ENCODE results near the gene VPS52. TPM values are rescaled to one million over a fixed set of nuclear protein-coding genes. Genes with fewer than 3 reads are reported as not detected.

The VPS52 gene
- total RNA-seq, 1 experiment from 2014 or later: 58.2 TPM

DNA sequence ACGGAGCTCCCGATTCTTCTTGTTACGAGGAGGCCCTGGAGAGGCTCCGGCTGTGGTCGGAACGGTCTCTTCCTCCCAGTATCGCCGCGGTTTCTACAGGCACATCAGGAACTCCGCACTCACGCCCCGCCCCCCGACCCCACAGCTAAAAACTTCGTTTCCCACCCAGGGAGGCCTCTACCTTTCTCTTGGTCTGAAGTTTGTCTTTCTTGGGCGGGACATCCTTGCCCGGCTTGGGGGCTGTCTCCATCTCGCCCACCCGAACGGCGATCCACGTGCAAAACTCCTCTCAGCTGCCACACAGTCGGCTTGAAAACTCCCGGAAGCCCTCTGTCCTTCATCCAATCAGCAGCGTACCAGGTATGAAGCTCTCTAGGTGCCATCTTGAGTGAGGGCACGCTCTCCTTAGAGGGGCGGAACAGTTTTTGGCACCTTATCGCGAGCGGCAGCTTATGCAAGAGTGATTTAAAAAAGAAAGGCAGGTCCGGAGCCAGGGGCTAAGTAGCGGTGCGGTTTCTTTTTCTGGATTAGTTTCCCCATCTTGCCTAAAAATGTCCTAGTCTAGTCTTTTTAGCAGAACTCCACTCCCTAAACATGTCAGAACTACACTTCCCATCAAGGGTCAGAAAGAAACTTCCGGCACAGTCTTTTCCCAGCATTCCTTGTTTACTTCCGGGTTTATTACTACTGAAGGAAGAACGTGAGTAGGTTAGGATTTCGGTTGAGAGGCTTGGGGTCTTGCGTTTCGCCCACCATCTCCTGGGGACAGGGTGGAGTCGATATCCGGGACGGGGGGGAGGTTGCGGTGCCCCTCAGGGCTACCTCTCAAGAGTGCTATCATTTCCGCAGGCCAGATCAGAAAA is 17.5 kb upstream of the VPS52 start, which contains the start of the genes PFDN6 and WDR46:
TSS of gene PFDN6 (plus strand) at position 681 of the 863 bp plus-strand sequence. CDS start 256 bp downstream, outside the sequence.
TSS of gene WDR46 (minus strand) at position 319 of the 863 bp plus-strand sequence. CDS start at position 250, 69 bp downstream.
- peak within 1 kb of the TSS; percentile 97 for H3K4me3 ChIP-seq (replicated peaks in 1 of 2; ENCODE audit: low read depth in 1 of 2, low read length in 2 of 2)
- peak; percentile 83 for DNase-seq (ENCODE audit: low read depth, low spot score)
- ChIA-PET RAD21 (ENCODE audit: low non-redundant PET in 1 of 2, low total read pairs in 2 of 2, uncharacterized antibody in 2 of 2, unreplicated experiment in 2 of 2) (no interaction called here), CTCF (interaction anchor here (0.6 to 2.3 kb wide), 7 partner anchors 8 to 445 kb away, joined by 3 to 11 read pairs (median 5); partner anchors contain the start of genes B3GALT4 and RGL2), POLR2A (interaction anchor here (0.7 to 2.1 kb wide), 6 partner anchors 8 to 59 kb away, joined by 3 to 11 read pairs (median 10); partner anchors contain the start of genes B3GALT4, RPS18, VPS52 and ZBTB22)
- peaks cover 10 to 15% of the 10 kb centered on the region in 2 experiments for H3K4me1 ChIP-seq (ENCODE audit: control insufficient read depth in 1 of 2, insufficient read depth in 2 of 2, low read length in 2 of 2)
- peak within 1 kb of the TSS; percentile 96 for H3K4me2 ChIP-seq (ENCODE audit: low read length)
- peak within 1 kb of the TSS; percentile 99 for H2AFZ ChIP-seq (ENCODE audit: low read depth, low read length, poor library complexity, severe bottlenecking)
- peak; percentile 94 for ATAC-seq
- H3K27me3 ChIP-seq (ENCODE audit: insufficient read depth, low read length): no peaks in the 10 kb centered on the region
- peak within 1 kb of the TSS; percentile 90 for H3K9ac ChIP-seq (ENCODE audit: low read length)
- no peaks in the 10 kb centered on the region for H3K9me3 ChIP-seq (ENCODE audit: control insufficient read depth in 1 of 2, insufficient read depth in 1 of 2, low read depth in 1 of 2, low read length in 2 of 2)
- BruUV-seq (replicated peaks): no TSS peak
- H3K9me2 ChIP-seq (ENCODE audit: insufficient read depth): no peaks in the 10 kb centered on the region
- H3K27ac ChIP-seq (ENCODE audit: low read depth, low read length): peak within 1 kb of the TSS; percentile 67
- peaks cover 27 to 34% of the 10 kb centered on the region in 2 experiments; a peak in 3 of 4 replicates for H3K36me3 ChIP-seq (ENCODE audit: control insufficient read depth in 1 of 2, insufficient read depth in 2 of 2, low read length in 2 of 2)
- H4K20me1 ChIP-seq (ENCODE audit: insufficient read depth): no peaks in the 10 kb centered on the region
- H3K79me2 ChIP-seq (ENCODE audit: insufficient read depth, low read length): peaks cover 53% of the 10 kb centered on the region
- intact Hi-C loops (cut with micrococcal nuclease): loop anchor here (5.0 kb wide), 1 partner anchor 103 kb away; the partner anchor contains the start of gene KIFC1
- no peak for TF ChIP-seq FOSL1 (IDR thresholded peaks at IDR 0.05; ENCODE audit: low read depth)
- no peak for TF ChIP-seq ELF1 (IDR thresholded peaks at IDR 0.05; ENCODE audit: borderline replicate concordance, low read depth)
- TF ChIP-seq ZNF274 (IDR thresholded peaks at IDR 0.05; ENCODE audit: low read depth, low read length): no peak
- no peak for TF ChIP-seq CEBPB (IDR thresholded peaks at IDR 0.05; ENCODE audit: low read depth)
- TF ChIP-seq POLR2AphosphoS5 (IDR thresholded peaks at IDR 0.05; ENCODE audit: low read depth, low read length): peak; percentile 70
- no peak for TF ChIP-seq SIN3A (IDR thresholded peaks at IDR 0.05; ENCODE audit: low read depth)
- no peak for TF ChIP-seq CBX3 (IDR thresholded peaks at IDR 0.05; ENCODE audit: low read depth)
- no peak for TF ChIP-seq RAD21 (IDR thresholded peaks at IDR 0.05; ENCODE audit: low read depth)
- TF ChIP-seq ZFX (IDR thresholded peaks at IDR 0.05): no peak; the same call in 1 of the 2 replicates
- TF ChIP-seq, protein P1, sequence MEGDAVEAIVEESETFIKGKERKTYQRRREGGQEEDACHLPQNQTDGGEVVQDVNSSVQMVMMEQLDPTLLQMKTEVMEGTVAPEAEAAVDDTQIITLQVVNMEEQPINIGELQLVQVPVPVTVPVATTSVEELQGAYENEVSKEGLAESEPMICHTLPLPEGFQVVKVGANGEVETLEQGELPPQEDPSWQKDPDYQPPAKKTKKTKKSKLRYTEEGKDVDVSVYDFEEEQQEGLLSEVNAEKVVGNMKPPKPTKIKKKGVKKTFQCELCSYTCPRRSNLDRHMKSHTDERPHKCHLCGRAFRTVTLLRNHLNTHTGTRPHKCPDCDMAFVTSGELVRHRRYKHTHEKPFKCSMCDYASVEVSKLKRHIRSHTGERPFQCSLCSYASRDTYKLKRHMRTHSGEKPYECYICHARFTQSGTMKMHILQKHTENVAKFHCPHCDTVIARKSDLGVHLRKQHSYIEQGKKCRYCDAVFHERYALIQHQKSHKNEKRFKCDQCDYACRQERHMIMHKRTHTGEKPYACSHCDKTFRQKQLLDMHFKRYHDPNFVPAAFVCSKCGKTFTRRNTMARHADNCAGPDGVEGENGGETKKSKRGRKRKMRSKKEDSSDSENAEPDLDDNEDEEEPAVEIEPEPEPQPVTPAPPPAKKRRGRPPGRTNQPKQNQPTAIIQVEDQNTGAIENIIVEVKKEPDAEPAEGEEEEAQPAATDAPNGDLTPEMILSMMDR (IDR thresholded peaks at IDR 0.05 in 2 of 3, conservative IDR thresholded peaks at IDR 0.05 in 1 of 3; ENCODE audit: borderline replicate concordance in 1 of 3, insufficient read depth in 1 of 3, low read depth in 2 of 3, low read length in 2 of 3): no peak
- TF ChIP-seq SRF (IDR thresholded peaks at IDR 0.05; ENCODE audit: low read depth): no peak
- no peak for TF ChIP-seq TCF7L2 (IDR thresholded peaks at IDR 0.05; ENCODE audit: borderline replicate concordance, extremely low read depth, insufficient read depth, insufficient read length)
- TF ChIP-seq, protein P2, sequence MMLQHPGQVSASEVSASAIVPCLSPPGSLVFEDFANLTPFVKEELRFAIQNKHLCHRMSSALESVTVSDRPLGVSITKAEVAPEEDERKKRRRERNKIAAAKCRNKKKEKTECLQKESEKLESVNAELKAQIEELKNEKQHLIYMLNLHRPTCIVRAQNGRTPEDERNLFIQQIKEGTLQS (IDR thresholded peaks at IDR 0.05): no peak
- TF ChIP-seq, protein P3, sequence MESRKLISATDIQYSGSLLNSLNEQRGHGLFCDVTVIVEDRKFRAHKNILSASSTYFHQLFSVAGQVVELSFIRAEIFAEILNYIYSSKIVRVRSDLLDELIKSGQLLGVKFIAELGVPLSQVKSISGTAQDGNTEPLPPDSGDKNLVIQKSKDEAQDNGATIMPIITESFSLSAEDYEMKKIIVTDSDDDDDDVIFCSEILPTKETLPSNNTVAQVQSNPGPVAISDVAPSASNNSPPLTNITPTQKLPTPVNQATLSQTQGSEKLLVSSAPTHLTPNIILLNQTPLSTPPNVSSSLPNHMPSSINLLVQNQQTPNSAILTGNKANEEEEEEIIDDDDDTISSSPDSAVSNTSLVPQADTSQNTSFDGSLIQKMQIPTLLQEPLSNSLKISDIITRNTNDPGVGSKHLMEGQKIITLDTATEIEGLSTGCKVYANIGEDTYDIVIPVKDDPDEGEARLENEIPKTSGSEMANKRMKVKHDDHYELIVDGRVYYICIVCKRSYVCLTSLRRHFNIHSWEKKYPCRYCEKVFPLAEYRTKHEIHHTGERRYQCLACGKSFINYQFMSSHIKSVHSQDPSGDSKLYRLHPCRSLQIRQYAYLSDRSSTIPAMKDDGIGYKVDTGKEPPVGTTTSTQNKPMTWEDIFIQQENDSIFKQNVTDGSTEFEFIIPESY (IDR thresholded peaks at IDR 0.05; ENCODE audit: extremely low read depth, insufficient replicate concordance, low read length): peak; percentile 59
- TF ChIP-seq SP1 (IDR thresholded peaks at IDR 0.05; ENCODE audit: low read depth): no peak
- peak; percentile 59 for TF ChIP-seq POLR2A (IDR thresholded peaks at IDR 0.05; ENCODE audit: borderline replicate concordance, extremely low read depth, insufficient read depth, insufficient read length)
- no peak for TF ChIP-seq EZH2 (IDR thresholded peaks at IDR 0.05)
- TF ChIP-seq, protein P4, sequence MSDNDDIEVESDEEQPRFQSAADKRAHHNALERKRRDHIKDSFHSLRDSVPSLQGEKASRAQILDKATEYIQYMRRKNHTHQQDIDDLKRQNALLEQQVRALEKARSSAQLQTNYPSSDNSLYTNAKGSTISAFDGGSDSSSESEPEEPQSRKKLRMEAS (IDR thresholded peaks at IDR 0.05): no peak
- TF ChIP-seq YY1 (IDR thresholded peaks at IDR 0.05; ENCODE audit: extremely low read depth, insufficient replicate concordance, low read depth, low read length): peak; percentile 98

Data from HCT116 (cell line).